ENCODE results near the gene TFPI. TPM values are rescaled to one million over a fixed set of nuclear protein-coding genes. Genes with fewer than 3 reads are reported as not detected.

Gene TFPI
- total RNA-seq, 4 donors from 2014 or later, result 3.5 to 89.6 (median 22.5) TPM

GRCh38 chr2:187442778-187443177 lies 111.5 kb downstream of the TFPI start:
- DNase-seq, result no peak
- TF ChIP-seq, protein P1, sequence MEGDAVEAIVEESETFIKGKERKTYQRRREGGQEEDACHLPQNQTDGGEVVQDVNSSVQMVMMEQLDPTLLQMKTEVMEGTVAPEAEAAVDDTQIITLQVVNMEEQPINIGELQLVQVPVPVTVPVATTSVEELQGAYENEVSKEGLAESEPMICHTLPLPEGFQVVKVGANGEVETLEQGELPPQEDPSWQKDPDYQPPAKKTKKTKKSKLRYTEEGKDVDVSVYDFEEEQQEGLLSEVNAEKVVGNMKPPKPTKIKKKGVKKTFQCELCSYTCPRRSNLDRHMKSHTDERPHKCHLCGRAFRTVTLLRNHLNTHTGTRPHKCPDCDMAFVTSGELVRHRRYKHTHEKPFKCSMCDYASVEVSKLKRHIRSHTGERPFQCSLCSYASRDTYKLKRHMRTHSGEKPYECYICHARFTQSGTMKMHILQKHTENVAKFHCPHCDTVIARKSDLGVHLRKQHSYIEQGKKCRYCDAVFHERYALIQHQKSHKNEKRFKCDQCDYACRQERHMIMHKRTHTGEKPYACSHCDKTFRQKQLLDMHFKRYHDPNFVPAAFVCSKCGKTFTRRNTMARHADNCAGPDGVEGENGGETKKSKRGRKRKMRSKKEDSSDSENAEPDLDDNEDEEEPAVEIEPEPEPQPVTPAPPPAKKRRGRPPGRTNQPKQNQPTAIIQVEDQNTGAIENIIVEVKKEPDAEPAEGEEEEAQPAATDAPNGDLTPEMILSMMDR (IDR thresholded peaks at IDR 0.05), result no peak
- TF ChIP-seq POLR2A (IDR thresholded peaks at IDR 0.05), result no peak
- no peaks in the 10 kb centered on the region for H3K27me3 ChIP-seq
- intact Hi-C loops (cut with DNase I), result no loop called here
- H3K4me1 ChIP-seq, result peaks cover 0 to 17% (median 0%) of the 10 kb centered on the region in 3 donors
- H3K9me3 ChIP-seq, result no peaks in the 10 kb centered on the region
- no peaks in the 10 kb centered on the region for H3K36me3 ChIP-seq
- peak overlapping the region in 1 of 4 donors; percentile 11 for H3K27ac ChIP-seq
- 48 to 68% methylated on average over 2 of the region's 2 CpGs for WGBS, 2 donors
- H3K4me3 ChIP-seq, result peak overlapping the region in 1 of 4 donors; percentile 1

DNA sequence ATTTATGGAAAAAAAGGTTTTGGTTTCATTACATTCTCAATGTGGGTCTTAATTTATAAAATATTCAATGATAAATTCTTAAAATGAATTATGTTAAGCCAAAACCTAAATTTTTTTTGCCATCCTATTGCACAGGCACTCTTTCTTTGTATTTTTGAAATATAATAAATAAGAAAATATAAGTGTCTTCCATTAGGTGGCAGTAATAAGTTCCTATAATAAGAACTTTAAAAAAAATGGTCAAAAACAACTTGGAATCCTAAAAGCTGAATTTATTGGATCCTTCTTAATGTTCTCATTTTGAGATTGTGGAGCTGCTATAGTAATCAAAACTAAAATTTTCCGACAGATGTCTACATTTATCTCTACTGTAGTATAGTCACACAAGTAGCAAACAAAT lies 111.9 kb downstream of the TFPI start:
- TF ChIP-seq, protein P1 (IDR thresholded peaks at IDR 0.05), result no peak
- no peak for TF ChIP-seq POLR2A (IDR thresholded peaks at IDR 0.05)
- Histone ChIP-seq H3K27me3 (no peaks in the 10 kb centered on the region), H3K36me3 (no peaks in the 10 kb centered on the region), H3K4me1 (peaks cover 0 to 17% (median 0%) of the 10 kb centered on the region in 3 donors), H3K27ac (peak overlapping the region in 1 of 4 donors; percentile 11), H3K4me3 (no peak overlapping the region), H3K9me3 (no peaks in the 10 kb centered on the region)
- intact Hi-C loops (cut with DNase I), result no loop called here
- DNase-seq, result no peak
- WGBS, 2 donors, result 73 to 86% methylated on average over 1 of the region's 1 CpG

DNA sequence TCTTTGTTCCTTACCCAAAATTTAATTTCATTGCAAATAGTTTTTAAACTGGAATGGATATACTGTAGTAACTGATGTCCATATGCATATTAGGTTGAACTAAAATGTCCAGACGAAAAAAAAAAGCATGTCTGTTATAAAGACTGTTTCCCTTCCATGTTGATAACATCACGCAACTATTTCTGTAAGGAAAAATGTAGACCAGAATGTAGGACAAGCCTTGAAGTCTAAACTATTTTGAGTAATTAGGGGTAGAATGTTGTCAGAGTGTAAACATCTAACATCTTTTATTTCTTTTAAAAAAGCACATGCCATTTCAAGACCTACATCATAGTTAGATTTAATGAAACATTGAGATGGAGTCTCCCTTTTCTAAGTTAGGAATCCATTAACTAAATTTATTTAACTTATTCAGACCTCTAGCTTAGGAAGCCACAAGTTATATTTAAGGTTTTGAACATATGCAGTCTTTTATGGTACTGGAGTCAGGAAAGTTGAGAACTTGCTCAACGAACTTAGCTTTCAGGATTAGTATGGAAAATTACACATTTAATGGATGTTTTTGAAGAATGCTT lies 114.0 kb downstream of the TFPI start:
- H3K27ac ChIP-seq, result no peak overlapping the region
- H3K9me3 ChIP-seq, result no peaks in the 10 kb centered on the region
- H3K4me1 ChIP-seq, result no peaks in the 10 kb centered on the region
- TF ChIP-seq, protein P1 (IDR thresholded peaks at IDR 0.05), result no peak
- no peak for TF ChIP-seq POLR2A (IDR thresholded peaks at IDR 0.05)
- H3K27me3 ChIP-seq, result no peaks in the 10 kb centered on the region
- H3K36me3 ChIP-seq, result no peaks in the 10 kb centered on the region
- intact Hi-C loops (cut with DNase I), result no loop called here
- 79 to 86% methylated on average over 3 of the region's 3 CpGs for WGBS, 2 donors
- DNase-seq, result no peak
- H3K4me3 ChIP-seq, result no peak overlapping the region

- no peaks in the 10 kb centered on the region for H3K36me3 ChIP-seq
- H3K27ac ChIP-seq, result no peak overlapping the region
- no peaks in the 10 kb centered on the region for H3K27me3 ChIP-seq
- H3K4me3 ChIP-seq, result no peak overlapping the region
- WGBS, 2 donors, result 21 to 41% methylated on average over 1 of the region's 1 CpG
- TF ChIP-seq, protein P1 (IDR thresholded peaks at IDR 0.05), result no peak
- TF ChIP-seq POLR2A (IDR thresholded peaks at IDR 0.05), result no peak
- peaks cover 0 to 13% (median 0%) of the 10 kb centered on the region in 3 donors for H3K4me1 ChIP-seq
- H3K9me3 ChIP-seq, result no peaks in the 10 kb centered on the region
- intact Hi-C loops (cut with DNase I), result no loop called here
- DNase-seq, result no peak
Measured at GRCh38 chr2:187438455-187438854, 115.8 kb downstream of the TFPI start.

- no peak for DNase-seq
- Histone ChIP-seq H3K27ac (no peak overlapping the region), H3K27me3 (no peaks in the 10 kb centered on the region), H3K36me3 (no peaks in the 10 kb centered on the region), H3K4me1 (peaks cover 0 to 13% (median 0%) of the 10 kb centered on the region in 3 donors), H3K9me3 (no peaks in the 10 kb centered on the region), H3K4me3 (no peak overlapping the region)
- no peak for TF ChIP-seq POLR2A (IDR thresholded peaks at IDR 0.05)
- TF ChIP-seq, protein P1 (IDR thresholded peaks at IDR 0.05), result no peak
- 41 to 50% methylated on average over 4 of the region's 4 CpGs for WGBS, 2 donors
- intact Hi-C loops (cut with DNase I), result no loop called here
Measured at GRCh38 chr2:187435756-187436155, 118.5 kb downstream of the TFPI start.
